GM12878 (cell line): ENCODE data around the gene COL23A1. TPM values are rescaled to one million over a fixed set of nuclear protein-coding genes. Genes with fewer than 3 reads are reported as not detected.

Experiments
- ATAC-seq: fragments of 200-7000 bp; cut with Tn5 transposase; 3 replicates; pipeline ENCODE4 v1.9.1; 2020; ENCODE audit warnings: mild to moderate bottlenecking, moderate library complexity
- BruUV-seq: library from RNA; stranded (reverse); fragments of 400-500 nt; replicated peaks from 2 replicates; lab custom pipeline; 2021; lab: Mats Ljungman, UMichigan
- CTCF ChIA-PET: fragments of 300-600 bp; sonication (Branson Sonifier 250); formaldehyde crosslinking; extraction: SDS; loops from one replicate; lab custom pipeline; 2021; ENCODE audit warnings: inconsistent platforms; lab: Yijun Ruan, JAX
- POLR2A ChIA-PET: fragments of 350-600 bp; formaldehyde crosslinking; extraction: SDS; loops from one replicate; lab custom pipeline; 2021; ENCODE audit warnings: inconsistent platforms; lab: Charles Lee
- RAD21 ChIA-PET: fragments of 300-600 bp; sonication (Branson Sonifier 250); formaldehyde crosslinking; loops from one replicate; lab custom pipeline; 2023; ENCODE audit warnings: antibody characterized with exemption; ENCODE audit not compliant: unreplicated experiment; lab: Charles Lee
- SMC1A ChIA-PET: fragments of 300-600 bp; sonication (Branson Sonifier 250); formaldehyde crosslinking; loops from one replicate; lab custom pipeline; 2023; ENCODE audit not compliant: unreplicated experiment, uncharacterized antibody; lab: Charles Lee
- DNase-seq: peaks from one replicate; pipeline ENCODE4 v3.0.0-alpha.2; 2011; ENCODE audit warnings: low read depth, low spot score
- FAIRE-seq: peaks from 3 replicates; lab custom pipeline; 2011; peaks lifted over from hg19 to GRCh38; lab: Jason Lieb, UNC
- H2AFZ ChIP-seq: 2 replicates; pipeline ENCODE4 v1.6.0; 2011; ENCODE audit warnings: low read depth, low read length, control low read depth; ENCODE audit not compliant: control insufficient read depth
- H3K27ac ChIP-seq: 2 replicates; pipeline ENCODE4 v1.5.1; 2011; ENCODE audit warnings: control low read depth; ENCODE audit not compliant: control insufficient read depth, insufficient read depth
- H3K27me3 ChIP-seq, 2 experiments: replicated peaks in 1 of 2; 2 replicates each; pipeline versions ENCODE4 v1.6.0 to v1.6.1; 2011; ENCODE audit warnings: low read length in 1 of 2; ENCODE audit not compliant: control insufficient read depth in 2 of 2, insufficient read depth in 2 of 2
- H3K36me3 ChIP-seq, 2 experiments: 2 replicates each; pipeline ENCODE4 v1.5.1; 2011; ENCODE audit warnings: low read length in 1 of 2; ENCODE audit not compliant: control insufficient read depth in 2 of 2, insufficient read depth in 2 of 2
- H3K4me1 ChIP-seq: 2 replicates; pipeline ENCODE4 v1.6.1; 2011; ENCODE audit warnings: mild to moderate bottlenecking, low read length, moderate library complexity, mixed read lengths; ENCODE audit not compliant: control insufficient read depth, insufficient read depth
- H3K4me2 ChIP-seq: 2 replicates; pipeline ENCODE4 v1.6.0; 2011; ENCODE audit warnings: control low read depth; ENCODE audit not compliant: control insufficient read depth, insufficient read depth
- H3K4me3 ChIP-seq: fragments of 200-600 bp; sonication (generic); 2 replicates; pipeline ENCODE4 v1.5.1; 2016
- H3K79me2 ChIP-seq: 2 replicates; pipeline ENCODE4 v1.6.0; 2011; ENCODE audit warnings: low read length; ENCODE audit not compliant: control insufficient read depth, insufficient read depth
- H3K9ac ChIP-seq: 2 replicates; pipeline ENCODE4 v1.8.0; 2011; ENCODE audit warnings: low read length, control low read depth, mixed read lengths; ENCODE audit not compliant: control insufficient read depth, insufficient read depth
- H3K9me3 ChIP-seq: replicated peaks from 3 replicates; pipeline ENCODE4 v1.5.1; 2011; ENCODE audit warnings: mild to moderate bottlenecking, low read length; ENCODE audit not compliant: control insufficient read depth, insufficient read depth
- H4K20me1 ChIP-seq: 2 replicates; pipeline ENCODE4 v1.6.0; 2011; ENCODE audit not compliant: control insufficient read depth, insufficient read depth
- ATF7 ChIP-seq: fragments of 450-650 bp; IDR thresholded peaks from 2 replicates; pipeline ENCODE4 v1.6.1; 2016; ENCODE audit warnings: low read depth, mild to moderate bottlenecking
- CEBPZ ChIP-seq: fragments of 150-350 bp; IDR thresholded peaks from 2 replicates; pipeline ENCODE4 v1.6.1; 2016; ENCODE audit warnings: low read depth, low read length
- CREB1 ChIP-seq: IDR thresholded peaks from 2 replicates; pipeline ENCODE4 v1.6.1; 2012; ENCODE audit warnings: low read depth, mild to moderate bottlenecking, inconsistent platforms
- CREM ChIP-seq: IDR thresholded peaks from 2 replicates; pipeline ENCODE4 v1.6.1; 2014; ENCODE audit warnings: antibody characterized with exemption, low read depth
- FOXK2 ChIP-seq: fragments of 450-650 bp; IDR thresholded peaks from 2 replicates; pipeline ENCODE4 v1.6.1; 2017; ENCODE audit warnings: mild to moderate bottlenecking, moderate library complexity
- GABPA ChIP-seq: IDR thresholded peaks from 2 replicates; pipeline ENCODE4 v1.6.1; 2014; ENCODE audit warnings: antibody characterized with exemption, low read depth, mild to moderate bottlenecking, inconsistent platforms
- KDM1A ChIP-seq: fragments of 200-600 bp; sonication (generic); IDR thresholded peaks from 2 replicates; pipeline ENCODE4 v1.6.1; 2016; ENCODE audit warnings: borderline replicate concordance
- MTA2 ChIP-seq: fragments of 450-650 bp; IDR thresholded peaks from 2 replicates; pipeline ENCODE4 v1.6.1; 2016; ENCODE audit warnings: low read depth, mild to moderate bottlenecking, moderate library complexity
- POLR2A ChIP-seq: IDR thresholded peaks from 2 replicates; pipeline ENCODE4 v1.6.1; 2011; ENCODE audit warnings: low read depth, mild to moderate bottlenecking, low read length
- POLR2AphosphoS5 ChIP-seq: IDR thresholded peaks from 2 replicates; pipeline ENCODE4 v1.6.1; 2011; ENCODE audit warnings: mild to moderate bottlenecking, low read length, inconsistent platforms
- RFX5 ChIP-seq: IDR thresholded peaks from 2 replicates; pipeline ENCODE4 v1.6.1; 2011; ENCODE audit warnings: low read depth, low read length, improper control_type of control experiment
- SREBF1 ChIP-seq: IDR thresholded peaks from 2 replicates; pipeline ENCODE4 v1.6.1; 2012; ENCODE audit warnings: mild to moderate bottlenecking, low read length
- SRF ChIP-seq, 2 experiments: IDR thresholded peaks; 2 replicates each; pipeline ENCODE4 v1.6.1; 2011; ENCODE audit warnings: low read depth in 2 of 2, low read length in 2 of 2, mild to moderate bottlenecking in 1 of 2, moderate library complexity in 1 of 2
- TAF1 ChIP-seq: IDR thresholded peaks from 2 replicates; pipeline ENCODE4 v1.6.1; 2011; ENCODE audit warnings: mild to moderate bottlenecking, low read depth, low read length, borderline replicate concordance
- YBX1 ChIP-seq: fragments of 450-650 bp; IDR thresholded peaks from 2 replicates; pipeline ENCODE4 v1.6.1; 2016; ENCODE audit warnings: antibody characterized with exemption
- ZNF274 ChIP-seq: IDR thresholded peaks from one replicate; pipeline ENCODE4 v1.8.0; 2011; ENCODE audit not compliant: insufficient read length, insufficient read depth
- ZNF592 ChIP-seq: fragments of 450-650 bp; IDR thresholded peaks from 2 replicates; pipeline ENCODE4 v1.6.1; 2017; ENCODE audit warnings: mild to moderate bottlenecking, moderate library complexity
- WGBS: methylation state at CpG from one replicate; pipeline ENCODE4 v1.1.6; 2016; ENCODE audit warnings: low lambda C conversion rate; ENCODE audit not compliant: insufficient replicate concordance, insufficient coverage; ENCODE audit errors: missing lambda C conversion rate; 5-methylcytosine and 5-hydroxymethylcytosine counted together
- in situ Hi-C: fragments of 300-500 bp; cut with MboI; formaldehyde crosslinking; loops from 9 replicates; pipeline ENCODE4 v1.14.3; 2018; ENCODE audit warnings: mixed read lengths
- intact Hi-C: fragments of 100-400 bp; cut with micrococcal nuclease; formaldehyde crosslinking; loops from one replicate; pipeline ENCODE4 v1.14.2; 2022; ENCODE audit not compliant: unreplicated experiment
- polyA plus RNA-seq, 11 experiments: library from polyadenylated mRNA; depleted of rRNA in 4 of 11; unstranded in 6 of 11; stranded (reverse) in 5 of 11; fragments of >200 nt; fragmentation: Nextera tagmentation in 4 of 11; fragmentation: Illumina TruSeq in 1 of 11; extraction: Ambion mirVana in 4 of 11; extraction: Trizol in 1 of 11; gene quantifications; 1 replicate in 1 of 11; 2 replicates in 10 of 11; pipeline versions ENCODE4 v1.2.1 to v1.2.3, GENCODE V29; 2011 to 2016; ENCODE audit warnings: inconsistent platforms in 2 of 11, missing spikeins in 2 of 11, low read depth in 1 of 11
- total RNA-seq, 4 experiments: library from RNA; depleted of rRNA in 3 of 4; stranded (reverse); fragments of >200 nt in 3 of 4; fragmentation: Illumina TruSeq in 1 of 4; extraction: Trizol in 1 of 4; gene quantifications; 2 replicates each; pipeline versions ENCODE4 v1.2.1 to v1.2.3, GENCODE V29; 2013 to 2021
- TF ChIP-seq, protein P1 (sequence below): IDR thresholded peaks from 2 replicates; pipeline ENCODE4 v1.6.1; 2011; ENCODE audit warnings: low read depth, mild to moderate bottlenecking, low read length, moderate library complexity, borderline replicate concordance; ENCODE audit errors: extremely low read depth

The COL23A1 gene
- total and polyA plus RNA-seq, 10 of the 15 experiments (the other 5 are each of a cell fraction or from before 2014, with no cell fraction given): 0.03 to 0.83 (median 0.09) TPM; not detected in 5

DNA sequence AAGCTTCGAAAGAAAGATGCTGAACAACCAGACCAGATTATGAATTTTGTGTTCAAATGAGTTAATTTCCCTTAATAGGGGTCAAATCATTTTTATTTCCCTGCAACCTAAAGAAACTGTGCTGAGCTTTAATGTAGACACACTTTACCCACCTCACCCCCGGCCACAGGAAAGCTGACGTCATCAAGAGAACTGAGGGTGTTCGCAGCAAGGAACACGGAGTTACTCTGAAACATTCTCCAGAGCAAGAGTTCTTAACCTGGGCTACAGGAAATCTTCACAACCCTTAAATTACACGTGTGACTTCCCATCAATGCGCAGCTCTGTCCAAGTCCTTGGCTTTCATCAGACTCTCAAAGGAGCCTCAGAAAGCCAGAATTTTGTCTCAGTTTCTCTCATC is 116.3 kb downstream of the COL23A1 start (continued):
- TF ChIP-seq ZNF592 (no peak), SREBF1 (no peak), CREB1 (no peak)

- Histone ChIP-seq H3K9me3 (no peaks in the 10 kb centered on the region), H3K27me3 (no peaks in the 10 kb centered on the region), H3K4me1 (no peaks in the 10 kb centered on the region), H3K4me3 (no peak overlapping the region), H2AFZ (no peak overlapping the region), H3K9ac (no peak overlapping the region), H3K36me3 (no peaks in the 10 kb centered on the region), H3K4me2 (no peak overlapping the region), H3K79me2 (no peaks in the 10 kb centered on the region), H3K27ac (no peak overlapping the region), H4K20me1 (no peaks in the 10 kb centered on the region)
- POLR2A ChIA-PET: no interaction called here
- TF ChIP-seq FOXK2: no peak
- TF ChIP-seq MTA2: no peak
- no peak for TF ChIP-seq TAF1
- TF ChIP-seq KDM1A: no peak
- TF ChIP-seq CREM: no peak
- TF ChIP-seq ZNF274: no peak
- no peak for TF ChIP-seq RFX5
- no peak for TF ChIP-seq CEBPZ
- TF ChIP-seq ATF7: no peak
- TF ChIP-seq YBX1: no peak
- TF ChIP-seq GABPA: no peak
- no peak for TF ChIP-seq POLR2AphosphoS5
- TF ChIP-seq, protein P1, sequence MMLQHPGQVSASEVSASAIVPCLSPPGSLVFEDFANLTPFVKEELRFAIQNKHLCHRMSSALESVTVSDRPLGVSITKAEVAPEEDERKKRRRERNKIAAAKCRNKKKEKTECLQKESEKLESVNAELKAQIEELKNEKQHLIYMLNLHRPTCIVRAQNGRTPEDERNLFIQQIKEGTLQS: no peak
- no peak for TF ChIP-seq POLR2A
- no peak for TF ChIP-seq SRF (IDR thresholded peaks at IDR 0.05; ENCODE audit: low read depth in 2 of 2, low read length in 2 of 2)
- intact Hi-C loops: no loop called here
- CTCF ChIA-PET: interaction anchor here (4.1 kb wide), 1 partner anchor 11 kb away, joined by 20 read pairs; no protein-coding TSS in a partner anchor
- RAD21 ChIA-PET: no interaction called here
- BruUV-seq: no TSS peak
- FAIRE-seq (no peak), ATAC-seq (no peak), DNase-seq (no peak)
- in situ Hi-C loops: no loop called here
- WGBS: 25% methylated on average over 4 of the region's 4 CpGs
- SMC1A ChIA-PET: no interaction called here
Measured at GRCh38 chr5:178472138-178472537, 118.1 kb downstream of the COL23A1 start.
